NOMO-1 treated with DMSO at 0.1 percent for 48 hours (cell line): ENCODE data around the gene INSYN2A.

ENCODE experiments used
- DNase-seq: peaks from one replicate; lab custom pipeline; 2025; ENCODE audit not compliant: unreplicated experiment; lab: John Stamatoyannopoulos, UW

Gene INSYN2A

GRCh38 chr10:127195571-127196281, 665 bp downstream of the INSYN2A start:
- no peak for DNase-seq

GRCh38 chr10:127195041-127195506, 1.3 kb downstream of the INSYN2A start:
- DNase-seq: no peak

GRCh38 chr10:127194599-127194998, 1.8 kb downstream of the INSYN2A start:
- no peak for DNase-seq

GRCh38 chr10:127194111-127194510, 2.3 kb downstream of the INSYN2A start:
- no peak for DNase-seq

- no peak for DNase-seq
These were observed 3.3 kb downstream of the INSYN2A start for GRCh38 chr10:127193125-127193524.

GRCh38 chr10:127190427-127190826, 6.0 kb downstream of the INSYN2A start:
- no peak for DNase-seq

- no peak for DNase-seq
These were observed 7.2 kb downstream of the INSYN2A start for GRCh38 chr10:127189226-127189625.

GRCh38 chr10:127186813-127187212, 9.6 kb downstream of the INSYN2A start:
- no peak for DNase-seq

GRCh38 chr10:127184582-127184981, 11.8 kb downstream of the INSYN2A start:
- no peak for DNase-seq

- no peak for DNase-seq
These were observed 14.2 kb downstream of the INSYN2A start for GRCh38 chr10:127182161-127182560.

GRCh38 chr10:127179612-127180250, 16.7 kb downstream of the INSYN2A start:
- DNase-seq: no peak

GRCh38 chr10:127176649-127177048, 19.7 kb downstream of the INSYN2A start:
- DNase-seq: no peak

GRCh38 chr10:127175357-127176110, 20.9 kb downstream of the INSYN2A start:
- DNase-seq: peak; percentile 0

- DNase-seq: no peak
These were observed 21.5 kb downstream of the INSYN2A start for GRCh38 chr10:127174866-127175265.

- no peak for DNase-seq
These were observed 28.1 kb downstream of the INSYN2A start for GRCh38 chr10:127168261-127168660.

- no peak for DNase-seq
These were observed 33.5 kb downstream of the INSYN2A start for GRCh38 chr10:127162841-127163240.

- no peak for DNase-seq
These were observed 34.9 kb downstream of the INSYN2A start for GRCh38 chr10:127161482-127161881.

GRCh38 chr10:127159648-127160245, 36.6 kb downstream of the INSYN2A start:
- DNase-seq: no peak

- no peak for DNase-seq
These were observed 37.7 kb downstream of the INSYN2A start for GRCh38 chr10:127158662-127159061.

- DNase-seq: no peak
These were observed 38.7 kb downstream of the INSYN2A start for GRCh38 chr10:127157506-127158200.

- DNase-seq: no peak
These were observed 39.3 kb downstream of the INSYN2A start for GRCh38 chr10:127157089-127157488.
